ENCODE results near the gene ELSPBP1. TPM values are rescaled to one million over a fixed set of nuclear protein-coding genes. Genes with fewer than 3 reads are reported as not detected.

ELSPBP1 gene
- total RNA-seq, 1 experiment from 2014 or later, result not detected

GRCh38 chr19:48043675-48044258 is 49.3 kb downstream of the ELSPBP1 start, which contains the start of gene CABP5:
CABP5 (minus strand) TSS chr19:48044079; CDS start chr19:48043922, 157 bp downstream.
- no CpG with 5 or more reads among the region's 10 CpGs for WGBS (ENCODE audit: extremely low coverage, insufficient read length, low lambda C conversion rate)
- H4K91ac ChIP-seq (ENCODE audit: insufficient read length, low read depth, low read length), result no peak within 1 kb of the TSS
- no peak within 1 kb of the TSS for H4K8ac ChIP-seq (replicated peaks; ENCODE audit: insufficient read length, low read depth, low read length)
- no peak within 1 kb of the TSS for H2BK120ac ChIP-seq (ENCODE audit: low read depth, low read length, poor library complexity, severe bottlenecking)
- Mint-ChIP-seq H3K4me3 (no peak within 1 kb of the TSS), H3K9me3 (peaks cover 9 to 14% of the 10 kb centered on the region in 2 experiments; a peak in 4 of 5 replicates), H3K27me3 (ENCODE audit: low read depth) (peaks cover 25% of the 10 kb centered on the region), H3K36me3 (ENCODE audit: insufficient read depth in 1 of 3, low read depth in 3 of 3) (peaks cover 0 to 12% (median 7%) of the 10 kb centered on the region in 3 experiments; a peak in 5 of 7 replicates), H3K4me1 (no peaks in the 10 kb centered on the region), H3K27ac (no peak within 1 kb of the TSS)
- H3K23ac ChIP-seq (ENCODE audit: insufficient read length, low read depth, low read length), result no peak within 1 kb of the TSS
- no peaks in the 10 kb centered on the region for H3K9me3 ChIP-seq (ENCODE audit: control insufficient read depth, low read depth, low read length)
- H3K14ac ChIP-seq (ENCODE audit: insufficient read depth, low read length), result no peak within 1 kb of the TSS; the same call in 1 of the 2 replicates
- no peak for DNase-seq
- no peak within 1 kb of the TSS for H4K5ac ChIP-seq (ENCODE audit: insufficient read length, low read depth, low read length)
- H2AFZ ChIP-seq (ENCODE audit: low read length), result no peak within 1 kb of the TSS
- H4K20me1 ChIP-seq (ENCODE audit: control insufficient read depth, insufficient read depth, insufficient read length), result no peaks in the 10 kb centered on the region
- no peak within 1 kb of the TSS for H3K9ac ChIP-seq (ENCODE audit: extremely low read depth, insufficient read length, low read length)
- no peak within 1 kb of the TSS for H2BK15ac ChIP-seq (ENCODE audit: low read depth, low read length)
- H2BK5ac ChIP-seq (ENCODE audit: insufficient read length, low read length), result no peak within 1 kb of the TSS
- no peak within 1 kb of the TSS for H3K18ac ChIP-seq (ENCODE audit: insufficient read length, low read depth, low read length)
- H2AK5ac ChIP-seq (ENCODE audit: insufficient read length, low read length), result no peak within 1 kb of the TSS
- no peak within 1 kb of the TSS for H2BK20ac ChIP-seq (ENCODE audit: low read depth, low read length, poor library complexity, severe bottlenecking)
- H3K4me2 ChIP-seq (ENCODE audit: insufficient read depth, insufficient read length, low read length), result no peak within 1 kb of the TSS
- H3K79me2 ChIP-seq (ENCODE audit: insufficient read depth, low read length), result no peaks in the 10 kb centered on the region
- TF ChIP-seq, protein P1, sequence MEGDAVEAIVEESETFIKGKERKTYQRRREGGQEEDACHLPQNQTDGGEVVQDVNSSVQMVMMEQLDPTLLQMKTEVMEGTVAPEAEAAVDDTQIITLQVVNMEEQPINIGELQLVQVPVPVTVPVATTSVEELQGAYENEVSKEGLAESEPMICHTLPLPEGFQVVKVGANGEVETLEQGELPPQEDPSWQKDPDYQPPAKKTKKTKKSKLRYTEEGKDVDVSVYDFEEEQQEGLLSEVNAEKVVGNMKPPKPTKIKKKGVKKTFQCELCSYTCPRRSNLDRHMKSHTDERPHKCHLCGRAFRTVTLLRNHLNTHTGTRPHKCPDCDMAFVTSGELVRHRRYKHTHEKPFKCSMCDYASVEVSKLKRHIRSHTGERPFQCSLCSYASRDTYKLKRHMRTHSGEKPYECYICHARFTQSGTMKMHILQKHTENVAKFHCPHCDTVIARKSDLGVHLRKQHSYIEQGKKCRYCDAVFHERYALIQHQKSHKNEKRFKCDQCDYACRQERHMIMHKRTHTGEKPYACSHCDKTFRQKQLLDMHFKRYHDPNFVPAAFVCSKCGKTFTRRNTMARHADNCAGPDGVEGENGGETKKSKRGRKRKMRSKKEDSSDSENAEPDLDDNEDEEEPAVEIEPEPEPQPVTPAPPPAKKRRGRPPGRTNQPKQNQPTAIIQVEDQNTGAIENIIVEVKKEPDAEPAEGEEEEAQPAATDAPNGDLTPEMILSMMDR (conservative IDR thresholded peaks at IDR 0.05), result no peak
- H3K23me2 ChIP-seq (ENCODE audit: insufficient read length, low read depth, low read length, poor library complexity, severe bottlenecking), result no peaks in the 10 kb centered on the region
- H3K4me1 ChIP-seq (ENCODE audit: insufficient read depth, low read length), result no peaks in the 10 kb centered on the region; the same call in 1 of the 2 replicates
- no peak within 1 kb of the TSS for H3K4ac ChIP-seq (ENCODE audit: low read depth, low read length)
- H3K27ac ChIP-seq (ENCODE audit: insufficient read length, low read depth, low read length), result no peak within 1 kb of the TSS
- no peaks in the 10 kb centered on the region for H3K27me3 ChIP-seq (ENCODE audit: insufficient read depth, low read length)
- H2BK12ac ChIP-seq (ENCODE audit: insufficient read length, low read depth, low read length), result no peak within 1 kb of the TSS
- H3T11ph ChIP-seq (ENCODE audit: low read length), result no peak within 1 kb of the TSS
- H3K79me1 ChIP-seq (ENCODE audit: insufficient read depth, low read depth, low read length, poor library complexity, severe bottlenecking), result no peaks in the 10 kb centered on the region
- no peak within 1 kb of the TSS for H3K56ac ChIP-seq (ENCODE audit: insufficient read length, low read depth, low read length)

Measured in H9 (cell line).